ENCODE measurements around the gene CSRP3. TPM values are rescaled to one million over a fixed set of nuclear protein-coding genes. Genes with fewer than 3 reads are reported as not detected.

The CSRP3 gene
- not detected in 5 replicates for total RNA-seq (2022; extraction: Qiagen RNA extraction; ENCODE audit: low read depth)

GRCh38 chr11:19201737-19202605 lies at the start of gene CSRP3:
Gene CSRP3, minus strand, starts transcription at chr11:19201983. Its CDS starts 9,535 bp downstream, at chr11:19192448.

GRCh38 chr11:19240420-19241259 lies 38.9 kb upstream of the CSRP3 start, which contains the start of gene E2F8:
Gene E2F8, minus strand, starts transcription at chr11:19240945. Its CDS starts 824 bp downstream, at chr11:19240121.

Other genes starting within 250 kb of the CSRP3 start
- gene MRGPRX2, start 141.3 kb downstream of the CSRP3 start, total RNA-seq (2022; extraction: Qiagen RNA extraction; ENCODE audit: low read depth): not detected in 5 replicates
- 13.4 to 19.5 TPM (median 16.8 TPM) in 5 replicates for gene ZDHHC13, start 84.8 kb downstream of the CSRP3 start, total RNA-seq (2022; extraction: Qiagen RNA extraction; ENCODE audit: low read depth)
- gene E2F8, start 39.0 kb upstream of the CSRP3 start, total RNA-seq (2022; extraction: Qiagen RNA extraction; ENCODE audit: low read depth): 5.9 to 7.3 TPM (median 6.1 TPM) in 5 replicates